Stimulated activated effector memory CD8-positive, alpha-beta T cell treated with anti-CD3 and anti-CD28 coated beads, Interleukin-12 subunit alpha, Interleukin-12 subunit beta, amount 100 ng/mL, for 72 hours (primary cell): ENCODE data around the gene DYSF.

Source experiments
- ATAC-seq: fragments of 150-1000 bp; cut with Tn5 transposase; 2 replicates; pipeline ENCODE4 v1.10.0; 2021
- DNase-seq, 2 donors: peaks; one replicate each; pipeline ENCODE4 v3.0.0; 2021 to 2022; ENCODE audit warnings: low spot score in 2 of 2
- H3K27ac Mint-ChIP-seq: one replicate; pipeline ENCODE4 v1.8.0; 2022; ENCODE audit warnings: mild to moderate bottlenecking, mixed read lengths
- H3K36me3 Mint-ChIP-seq: one replicate; pipeline ENCODE4 v1.8.0; 2022; ENCODE audit warnings: mild to moderate bottlenecking, mixed read lengths
- H3K4me1 Mint-ChIP-seq: one replicate; pipeline ENCODE4 v1.8.0; 2022; ENCODE audit warnings: mixed read lengths
- H3K4me3 Mint-ChIP-seq: one replicate; pipeline ENCODE4 v1.8.0; 2022; ENCODE audit warnings: mild to moderate bottlenecking, mixed read lengths
- H3K9me3 Mint-ChIP-seq: one replicate; pipeline ENCODE4 v1.8.0; 2022; ENCODE audit warnings: mixed read lengths

Gene DYSF

GRCh38 chr2:71591044-71591443 is 137.7 kb downstream of the DYSF start:
- ATAC-seq (no peak), DNase-seq (no peak)
- Mint-ChIP-seq H3K4me3 (no peak overlapping the region), H3K9me3 (no peaks in the 10 kb centered on the region), H3K36me3 (no peaks in the 10 kb centered on the region), H3K27ac (no peak overlapping the region), H3K4me1 (no peaks in the 10 kb centered on the region)

- no peak for DNase-seq
- ATAC-seq = no peak
- H3K36me3 Mint-ChIP-seq = no peaks in the 10 kb centered on the region
- H3K9me3 Mint-ChIP-seq = no peaks in the 10 kb centered on the region
- no peak overlapping the region for H3K27ac Mint-ChIP-seq
- H3K4me3 Mint-ChIP-seq = no peak overlapping the region
- no peaks in the 10 kb centered on the region for H3K4me1 Mint-ChIP-seq
These were observed 138.9 kb downstream of the DYSF start for GRCh38 chr2:71592181-71592711.

GRCh38 chr2:71595569-71595968 is 142.2 kb downstream of the DYSF start:
- Mint-ChIP-seq H3K4me3 (no peak overlapping the region), H3K9me3 (no peaks in the 10 kb centered on the region), H3K27ac (no peak overlapping the region), H3K36me3 (no peaks in the 10 kb centered on the region), H3K4me1 (no peaks in the 10 kb centered on the region)
- no peak for DNase-seq
- no peak for ATAC-seq

- Mint-ChIP-seq H3K27ac (no peak overlapping the region), H3K4me3 (no peak overlapping the region), H3K4me1 (no peaks in the 10 kb centered on the region), H3K36me3 (no peaks in the 10 kb centered on the region), H3K9me3 (no peaks in the 10 kb centered on the region)
- no peak for DNase-seq
- ATAC-seq = no peak
These were observed 142.7 kb downstream of the DYSF start for GRCh38 chr2:71596011-71596410.

GRCh38 chr2:71597756-71598155 is 144.4 kb downstream of the DYSF start:
- DNase-seq = no peak
- no peaks in the 10 kb centered on the region for H3K9me3 Mint-ChIP-seq
- ATAC-seq = no peak
- no peak overlapping the region for H3K27ac Mint-ChIP-seq
- H3K4me3 Mint-ChIP-seq = no peak overlapping the region
- H3K4me1 Mint-ChIP-seq = peaks cover 6% of the 10 kb centered on the region
- H3K36me3 Mint-ChIP-seq = no peaks in the 10 kb centered on the region

- no peak overlapping the region for H3K4me3 Mint-ChIP-seq
- DNase-seq = no peak
- no peak for ATAC-seq
These were observed 145.2 kb downstream of the DYSF start for GRCh38 chr2:71598526-71598925.

GRCh38 chr2:71599038-71599437 is 145.7 kb downstream of the DYSF start:
- Mint-ChIP-seq H3K9me3 (no peaks in the 10 kb centered on the region), H3K4me1 (peaks cover 12% of the 10 kb centered on the region), H3K27ac (no peak overlapping the region), H3K36me3 (no peaks in the 10 kb centered on the region), H3K4me3 (no peak overlapping the region)
- no peak for DNase-seq
- no peak for ATAC-seq

More at GRCh38 chr2:71598526-71598925, 145.2 kb downstream of the DYSF start:
- Mint-ChIP-seq H3K4me1 (peaks cover 12% of the 10 kb centered on the region), H3K9me3 (no peaks in the 10 kb centered on the region), H3K36me3 (no peaks in the 10 kb centered on the region), H3K27ac (no peak overlapping the region)

- no peaks in the 10 kb centered on the region for H3K36me3 Mint-ChIP-seq
- DNase-seq (no peak), ATAC-seq (no peak)
- no peak overlapping the region for H3K4me3 Mint-ChIP-seq
- no peak overlapping the region for H3K27ac Mint-ChIP-seq
- peaks cover 18% of the 10 kb centered on the region for H3K4me1 Mint-ChIP-seq
- no peaks in the 10 kb centered on the region for H3K9me3 Mint-ChIP-seq
These were observed 146.4 kb downstream of the DYSF start for GRCh38 chr2:71599646-71600236.

- ATAC-seq = no peak
- H3K36me3 Mint-ChIP-seq = no peaks in the 10 kb centered on the region
- DNase-seq = no peak
- H3K9me3 Mint-ChIP-seq = no peaks in the 10 kb centered on the region
- H3K4me3 Mint-ChIP-seq = no peak overlapping the region
- H3K4me1 Mint-ChIP-seq = peaks cover 24% of the 10 kb centered on the region
- H3K27ac Mint-ChIP-seq = no peak overlapping the region
These were observed 147.2 kb downstream of the DYSF start for GRCh38 chr2:71600555-71600954.

GRCh38 chr2:71601136-71602114 is 148.1 kb downstream of the DYSF start:
- no peak for DNase-seq
- Mint-ChIP-seq H3K9me3 (no peaks in the 10 kb centered on the region), H3K27ac (no peak overlapping the region), H3K36me3 (no peaks in the 10 kb centered on the region), H3K4me3 (no peak overlapping the region), H3K4me1 (peaks cover 24% of the 10 kb centered on the region)
- no peak for ATAC-seq

- Mint-ChIP-seq H3K9me3 (no peaks in the 10 kb centered on the region), H3K36me3 (no peaks in the 10 kb centered on the region), H3K4me1 (peaks cover 24% of the 10 kb centered on the region), H3K4me3 (no peak overlapping the region), H3K27ac (no peak overlapping the region)
- DNase-seq (no peak), ATAC-seq (no peak)
These were observed 148.7 kb downstream of the DYSF start for GRCh38 chr2:71602115-71602495.

GRCh38 chr2:71602581-71602980 is 149.2 kb downstream of the DYSF start:
- ATAC-seq (no peak), DNase-seq (no peak)
- no peaks in the 10 kb centered on the region for H3K9me3 Mint-ChIP-seq
- no peak overlapping the region for H3K27ac Mint-ChIP-seq
- H3K36me3 Mint-ChIP-seq = no peaks in the 10 kb centered on the region
- H3K4me1 Mint-ChIP-seq = peaks cover 24% of the 10 kb centered on the region
- no peak overlapping the region for H3K4me3 Mint-ChIP-seq

- Mint-ChIP-seq H3K9me3 (no peaks in the 10 kb centered on the region), H3K36me3 (no peaks in the 10 kb centered on the region), H3K27ac (peak overlapping the region; percentile 33), H3K4me1 (peaks cover 24% of the 10 kb centered on the region), H3K4me3 (no peak overlapping the region)
- ATAC-seq (no peak), DNase-seq (no peak)
These were observed 150.0 kb downstream of the DYSF start for GRCh38 chr2:71603311-71603811.

- ATAC-seq (peak; percentile 6), DNase-seq (no peak)
These were observed 150.7 kb downstream of the DYSF start for GRCh38 chr2:71603851-71604725.

GRCh38 chr2:71604726-71605120 is 151.4 kb downstream of the DYSF start:
- Mint-ChIP-seq H3K27ac (no peak overlapping the region), H3K4me3 (no peak overlapping the region), H3K36me3 (no peaks in the 10 kb centered on the region), H3K9me3 (no peaks in the 10 kb centered on the region), H3K4me1 (peaks cover 24% of the 10 kb centered on the region)
- ATAC-seq (no peak), DNase-seq (no peak)

More at GRCh38 chr2:71603851-71604725, 150.7 kb downstream of the DYSF start:
- Mint-ChIP-seq H3K4me3 (no peak overlapping the region), H3K4me1 (peaks cover 24% of the 10 kb centered on the region), H3K36me3 (no peaks in the 10 kb centered on the region), H3K27ac (no peak overlapping the region), H3K9me3 (no peaks in the 10 kb centered on the region)
